WI38 (cell line): ENCODE measurements around the gene CNTN6.

Experiments used
- H3K4me3 ChIP-seq: 2 replicates; pipeline ENCODE4 v1.5.1; 2011; ENCODE audit warnings: low read depth, mild to moderate bottlenecking, control low read depth, low read length
- CTCF ChIP-seq: IDR thresholded peaks from 2 replicates; pipeline ENCODE4 v1.5.1; 2012; ENCODE audit warnings: low read depth, mild to moderate bottlenecking, control low read depth, low read length

CNTN6 gene

GRCh38 chr3:1147819-1148218 is 55.0 kb downstream of the CNTN6 start:
- no peak for TF ChIP-seq CTCF
- H3K4me3 ChIP-seq = no peak overlapping the region

- no peak overlapping the region for H3K4me3 ChIP-seq
- no peak for TF ChIP-seq CTCF
Observed at GRCh38 chr3:1164101-1164500, 71.3 kb downstream of the CNTN6 start.

- H3K4me3 ChIP-seq = no peak overlapping the region
- no peak for TF ChIP-seq CTCF
Observed at GRCh38 chr3:1171320-1171719, 78.5 kb downstream of the CNTN6 start.

GRCh38 chr3:1172644-1173043 is 79.8 kb downstream of the CNTN6 start:
- H3K4me3 ChIP-seq = no peak overlapping the region
- no peak for TF ChIP-seq CTCF

GRCh38 chr3:1179146-1179545 is 86.3 kb downstream of the CNTN6 start:
- no peak for TF ChIP-seq CTCF
- H3K4me3 ChIP-seq = no peak overlapping the region

- no peak for TF ChIP-seq CTCF
- H3K4me3 ChIP-seq = no peak overlapping the region
Observed at GRCh38 chr3:1183320-1184048, 90.7 kb downstream of the CNTN6 start.

- TF ChIP-seq CTCF = no peak
- no peak overlapping the region for H3K4me3 ChIP-seq
Observed at GRCh38 chr3:1190569-1190968, 97.7 kb downstream of the CNTN6 start.
